Measurements from ENCODE around the gene PTH1R.

- TF ChIP-seq CTCF (IDR thresholded peaks at IDR 0.05): no peak
- TF ChIP-seq MYC (IDR thresholded peaks at IDR 0.05; ENCODE audit: borderline replicate concordance, low read length): no peak
- no peak for TF ChIP-seq POLR2A (IDR thresholded peaks at IDR 0.05; ENCODE audit: low read length)
- TF ChIP-seq REST (IDR thresholded peaks at IDR 0.05): no peak
- TF ChIP-seq MAX (IDR thresholded peaks at IDR 0.05): no peak
- no peak for TF ChIP-seq NPAS2 (CRISPR knock-in tag; IDR thresholded peaks at IDR 0.05; ENCODE audit: borderline replicate concordance)
- TF ChIP-seq E2F6 (IDR thresholded peaks at IDR 0.05; ENCODE audit: borderline replicate concordance, low read depth): no peak
- no peak for TF ChIP-seq RCOR1 (IDR thresholded peaks at IDR 0.05; ENCODE audit: low read depth, low read length)
- no peak for TF ChIP-seq ZFP36 (IDR thresholded peaks at IDR 0.05; ENCODE audit: borderline replicate concordance, partially characterized antibody)
- TF ChIP-seq CBX8 (IDR thresholded peaks at IDR 0.05): no peak
- TF ChIP-seq JUNB (IDR thresholded peaks at IDR 0.05): no peak
- TF ChIP-seq TP53 (CRISPR knock-in tag; IDR thresholded peaks at IDR 0.05): no peak
These were observed 16.5 kb upstream of the PTH1R start for GRCh38 chr3:46860810-46861604.
